ENCODE measurements around the gene VAV2.

DNA sequence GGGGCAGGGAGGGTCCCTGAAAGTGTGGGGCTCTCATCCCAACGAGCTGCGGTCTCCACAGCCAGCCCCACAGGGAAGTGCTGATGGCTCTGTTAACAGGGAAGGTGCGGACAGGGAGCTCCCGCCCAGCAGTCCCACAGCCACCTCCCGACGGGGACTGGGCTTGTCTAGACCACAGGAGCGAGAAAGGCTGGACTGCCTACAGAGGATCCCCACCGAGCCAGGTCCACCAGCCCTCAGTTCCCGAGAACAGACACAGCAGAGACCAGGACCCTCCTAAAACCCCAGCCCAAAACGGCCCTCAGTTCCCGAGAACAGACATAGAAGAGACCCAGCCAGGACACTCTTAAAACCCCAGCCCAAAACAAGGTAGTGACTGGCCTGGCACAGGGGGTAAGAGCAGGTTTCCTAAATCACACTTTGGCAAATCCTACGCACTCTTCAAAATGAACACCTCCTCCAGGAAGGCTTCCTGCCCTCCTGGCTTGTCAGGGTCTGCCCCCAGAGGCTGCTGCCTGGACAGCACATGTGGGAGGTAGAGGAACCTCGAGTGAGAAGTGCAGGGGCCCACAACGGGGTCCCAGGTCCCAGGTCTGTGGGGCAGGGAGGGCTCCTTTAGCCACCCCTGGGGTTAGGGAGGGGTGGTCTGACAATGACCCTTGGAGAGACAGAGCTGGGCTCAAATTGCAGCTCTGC, 167.9 kb downstream of the VAV2 start:
- TF ChIP-seq, protein P1, sequence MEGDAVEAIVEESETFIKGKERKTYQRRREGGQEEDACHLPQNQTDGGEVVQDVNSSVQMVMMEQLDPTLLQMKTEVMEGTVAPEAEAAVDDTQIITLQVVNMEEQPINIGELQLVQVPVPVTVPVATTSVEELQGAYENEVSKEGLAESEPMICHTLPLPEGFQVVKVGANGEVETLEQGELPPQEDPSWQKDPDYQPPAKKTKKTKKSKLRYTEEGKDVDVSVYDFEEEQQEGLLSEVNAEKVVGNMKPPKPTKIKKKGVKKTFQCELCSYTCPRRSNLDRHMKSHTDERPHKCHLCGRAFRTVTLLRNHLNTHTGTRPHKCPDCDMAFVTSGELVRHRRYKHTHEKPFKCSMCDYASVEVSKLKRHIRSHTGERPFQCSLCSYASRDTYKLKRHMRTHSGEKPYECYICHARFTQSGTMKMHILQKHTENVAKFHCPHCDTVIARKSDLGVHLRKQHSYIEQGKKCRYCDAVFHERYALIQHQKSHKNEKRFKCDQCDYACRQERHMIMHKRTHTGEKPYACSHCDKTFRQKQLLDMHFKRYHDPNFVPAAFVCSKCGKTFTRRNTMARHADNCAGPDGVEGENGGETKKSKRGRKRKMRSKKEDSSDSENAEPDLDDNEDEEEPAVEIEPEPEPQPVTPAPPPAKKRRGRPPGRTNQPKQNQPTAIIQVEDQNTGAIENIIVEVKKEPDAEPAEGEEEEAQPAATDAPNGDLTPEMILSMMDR (IDR thresholded peaks at IDR 0.05) = no peak
- no peak for TF ChIP-seq POLR2A (IDR thresholded peaks at IDR 0.05)

Measured in adrenal gland (tissue), 5 donors.